ENCODE data around the gene OPTC.

GRCh38 chr1:203463469-203464062 is 30.4 kb upstream of the OPTC start:
- no peak for TF ChIP-seq CTCF (IDR thresholded peaks at IDR 0.05; ENCODE audit: low read length)
- TF ChIP-seq EZH2 (optimal IDR thresholded peaks at IDR 0.05; ENCODE audit: low read depth, low read length) = no peak
- TF ChIP-seq EZH2phosphoT487 (IDR thresholded peaks at IDR 0.05; ENCODE audit: low read length) = no peak
